Measurements from ENCODE around the gene DMXL2. TPM values are rescaled to one million over a fixed set of nuclear protein-coding genes. Genes with fewer than 3 reads are reported as not detected.
"Not testable (repeated sequence)": the region's sequence is repeated elsewhere in the genome, so short reads cannot be mapped to it uniquely, and the experiment has no call there.

The DMXL2 gene
- total RNA-seq, 1 donor from 2014 or later: 3.7 TPM

DNA sequence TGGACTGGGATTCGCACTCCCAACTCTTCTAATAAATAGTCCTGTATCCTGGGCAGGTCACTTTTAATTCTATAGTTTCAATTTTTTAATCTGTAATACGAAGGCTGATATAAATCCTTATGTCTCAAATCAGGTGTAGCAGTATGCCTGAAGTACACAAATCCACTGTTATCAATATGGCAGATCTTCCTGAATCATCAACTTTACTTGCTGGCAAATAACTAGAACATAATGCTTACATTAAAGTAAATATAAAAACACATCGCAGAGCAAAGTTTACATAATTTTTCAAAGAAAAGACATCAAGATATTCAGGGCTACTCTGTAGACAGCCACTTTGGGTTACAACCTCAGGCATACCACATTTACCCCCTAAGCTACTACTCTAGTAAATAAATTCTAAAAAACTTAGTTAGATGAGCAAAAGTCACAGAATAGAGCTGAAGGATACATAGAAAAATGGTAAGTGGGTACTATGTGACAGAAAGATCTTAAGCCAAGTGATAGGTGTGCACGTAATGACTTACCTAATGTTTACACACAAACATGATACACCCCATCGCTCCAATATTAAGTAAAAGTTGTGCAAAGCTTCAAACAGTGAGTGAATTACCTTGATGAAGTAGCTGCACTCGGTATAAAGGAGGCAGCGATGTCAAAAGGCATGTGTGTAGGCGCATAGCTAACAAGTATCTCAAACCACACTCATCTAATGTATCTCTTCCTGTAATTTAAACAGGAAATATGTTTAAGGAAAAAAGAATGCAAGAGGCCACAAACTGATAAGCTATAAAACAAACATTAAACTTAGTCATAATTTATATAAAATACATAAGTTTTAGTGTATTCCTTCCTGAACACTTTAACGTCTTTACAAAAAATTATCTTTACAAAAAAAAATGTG is 127.9 kb downstream of the DMXL2 start:
- intact Hi-C loops (cut with micrococcal nuclease): no loop called here

DNA sequence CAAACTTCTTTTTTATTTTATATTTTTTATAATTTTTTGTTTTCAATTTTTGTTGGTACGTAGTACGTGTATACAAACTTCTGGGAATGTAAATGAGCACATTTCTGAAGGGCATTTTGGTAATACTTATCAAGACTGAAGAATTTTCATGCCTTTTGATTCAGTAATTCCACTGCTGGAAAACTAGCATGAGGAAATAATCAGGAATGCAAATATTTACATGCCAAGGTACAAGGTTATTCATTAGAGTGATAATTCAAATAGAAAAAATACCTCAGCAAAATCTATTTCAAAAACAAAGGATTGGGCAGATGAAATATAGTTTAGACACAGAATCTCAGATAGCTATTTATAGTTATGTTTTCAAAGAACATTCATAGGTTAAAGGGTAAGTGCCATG is 128.7 kb downstream of the DMXL2 start:
- intact Hi-C loops (cut with micrococcal nuclease): no loop called here

DNA sequence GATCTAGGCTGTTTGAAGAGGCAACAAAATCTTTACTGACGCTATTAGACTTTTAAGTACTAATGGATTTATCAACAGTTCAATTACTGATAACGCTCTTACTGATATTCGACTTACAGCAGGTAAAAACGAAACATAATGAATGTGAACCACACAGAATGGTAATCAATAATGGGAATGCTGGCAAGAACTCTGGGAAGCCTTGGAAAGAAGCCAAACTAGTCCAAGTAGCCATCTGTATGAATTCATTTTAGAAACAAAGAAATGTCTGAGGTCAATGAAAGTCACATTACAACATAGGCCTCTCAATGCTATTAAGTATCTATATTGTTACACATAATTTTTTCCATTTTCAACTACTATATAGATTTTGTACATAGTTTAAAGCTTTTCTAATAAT is 130.0 kb downstream of the DMXL2 start:
- intact Hi-C loops (cut with micrococcal nuclease): no loop called here

DNA sequence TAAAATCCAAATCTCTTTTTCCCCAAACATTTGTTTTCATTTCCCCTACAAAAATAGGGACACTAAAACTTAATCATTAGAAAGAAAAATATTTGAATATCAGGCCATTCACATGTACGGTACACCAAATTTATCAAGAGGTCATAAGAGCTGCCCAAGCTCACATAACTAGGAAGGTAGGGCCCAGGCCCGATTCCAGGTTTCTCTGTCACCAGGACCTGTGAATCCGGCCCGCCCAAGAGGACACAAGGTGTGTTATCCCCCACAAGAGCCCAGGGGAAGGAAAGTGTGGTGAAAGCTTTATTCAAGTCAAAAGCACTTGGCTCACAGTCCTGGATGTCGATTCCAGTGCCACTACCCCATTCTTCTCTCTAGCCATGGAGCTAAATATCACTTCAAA is 130.6 kb downstream of the DMXL2 start:
- intact Hi-C loops (cut with micrococcal nuclease): no loop called here

DNA sequence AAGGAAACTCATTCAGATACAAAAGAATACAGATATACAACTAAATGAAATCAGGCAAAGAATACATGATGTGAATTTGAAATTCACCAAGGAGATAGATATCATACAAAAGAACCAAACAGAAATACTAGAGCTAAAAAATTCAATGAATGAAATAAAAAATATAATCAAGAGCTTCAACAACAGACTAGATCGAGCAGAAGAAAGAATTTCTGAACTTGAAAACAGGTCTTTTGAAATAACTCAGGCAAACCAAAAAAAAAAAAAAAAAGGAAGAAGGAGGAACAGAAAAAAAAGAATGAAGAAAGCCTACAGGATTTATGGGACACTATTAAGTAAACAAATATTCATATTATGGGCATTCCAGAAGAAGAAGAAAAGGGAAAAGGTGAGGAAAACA is 137.8 kb downstream of the DMXL2 start:
- intact Hi-C loops (cut with micrococcal nuclease): no loop called here

DNA sequence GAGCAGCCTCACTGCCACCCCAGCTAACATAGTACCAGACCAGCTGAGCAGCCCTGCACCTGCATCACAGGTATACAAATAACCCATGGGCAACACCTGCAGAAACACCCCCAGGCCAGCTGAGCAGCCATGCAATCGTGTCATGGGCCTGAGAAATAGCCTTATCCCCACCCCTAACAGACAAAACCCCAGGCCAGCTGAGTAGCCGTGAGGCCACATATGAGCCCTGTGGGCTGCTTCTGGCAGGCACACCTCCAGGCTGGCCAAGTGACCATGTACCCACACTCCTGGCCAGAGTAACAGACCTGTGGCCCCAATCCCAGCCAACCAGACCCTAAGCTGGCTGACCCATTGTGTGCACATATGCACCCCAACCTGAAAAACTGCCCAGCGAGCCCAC is 138.6 kb downstream of the DMXL2 start:
- intact Hi-C loops (cut with micrococcal nuclease): no loop called here

DNA sequence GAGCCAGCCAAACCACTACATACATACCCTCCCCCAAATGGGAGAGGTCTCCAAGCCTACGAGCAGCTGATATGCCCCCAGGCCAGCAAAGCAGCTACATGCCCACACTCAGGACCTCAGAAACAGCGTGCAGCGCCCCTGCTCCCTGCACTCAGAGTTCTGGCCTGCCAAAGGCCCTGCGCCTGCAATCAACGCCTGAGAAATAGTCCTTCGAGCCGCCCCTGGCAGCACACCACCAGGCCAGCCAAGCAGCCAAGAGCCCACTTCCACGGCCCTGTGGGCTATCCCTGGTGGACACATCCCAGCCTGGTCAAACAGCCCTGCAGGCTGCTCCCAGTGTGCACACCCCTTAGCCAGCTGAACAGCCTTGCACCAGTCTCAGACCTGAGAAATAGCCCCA is 139.1 kb downstream of the DMXL2 start:
- intact Hi-C loops (cut with micrococcal nuclease): no loop called here

DNA sequence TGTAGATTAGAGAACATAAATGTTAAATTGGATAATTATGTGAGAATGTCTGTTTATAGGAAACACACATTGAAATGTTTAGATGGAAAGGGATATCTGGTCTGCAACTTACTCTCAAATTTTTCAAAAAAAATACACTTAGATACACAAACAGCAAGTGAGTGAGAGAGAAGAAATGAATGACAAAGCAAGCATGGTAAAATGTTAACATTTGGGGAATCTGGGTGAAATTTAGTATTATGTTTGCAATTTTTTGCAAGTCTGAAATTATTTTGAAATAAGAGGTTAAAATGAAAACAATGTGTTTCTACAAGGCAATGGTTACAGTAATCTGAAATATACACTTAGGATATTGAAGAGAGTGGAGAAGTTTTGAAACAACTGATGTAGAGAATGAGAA is 146.8 kb downstream of the DMXL2 start:
- intact Hi-C loops (cut with micrococcal nuclease): no loop called here

DNA sequence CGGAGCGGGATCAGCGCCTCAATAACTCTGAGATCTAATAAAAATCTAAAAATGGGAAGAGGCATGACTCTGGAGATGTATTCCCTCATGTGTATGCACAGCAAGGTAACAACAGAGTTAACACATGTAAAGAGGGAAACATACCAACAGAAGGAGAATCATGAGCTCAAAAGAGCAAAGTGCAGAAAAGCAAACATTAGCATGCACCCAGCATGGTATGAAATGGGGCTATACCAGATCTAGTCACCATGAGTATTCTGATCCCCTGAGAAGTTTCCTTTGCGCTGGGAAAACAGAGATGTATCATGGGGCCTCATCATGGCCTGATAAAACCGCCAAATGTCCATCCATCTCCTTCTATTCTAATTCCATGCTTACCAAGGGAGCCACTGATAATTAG is 152.1 kb downstream of the DMXL2 start:
- intact Hi-C loops (cut with micrococcal nuclease): no loop called here

DNA sequence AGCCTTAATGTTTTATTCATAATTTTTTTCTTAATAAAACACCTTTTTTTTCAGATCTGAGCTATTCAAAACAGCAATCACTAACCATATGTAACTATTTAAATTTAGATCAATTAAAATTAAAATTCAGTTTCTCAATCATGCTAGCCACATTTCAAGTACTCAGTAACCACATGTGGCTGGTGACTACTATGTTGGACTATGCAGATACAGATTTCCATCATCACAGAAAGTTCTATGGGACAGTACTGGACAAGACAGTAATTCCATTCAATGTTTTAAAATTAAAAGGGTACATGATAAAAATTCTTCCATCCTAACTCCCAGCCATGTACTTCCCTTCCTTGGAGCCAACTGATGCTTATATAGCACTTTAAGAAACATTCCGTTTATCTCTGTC is 161.8 kb downstream of the DMXL2 start:
- intact Hi-C loops (cut with micrococcal nuclease): no loop called here

DNA sequence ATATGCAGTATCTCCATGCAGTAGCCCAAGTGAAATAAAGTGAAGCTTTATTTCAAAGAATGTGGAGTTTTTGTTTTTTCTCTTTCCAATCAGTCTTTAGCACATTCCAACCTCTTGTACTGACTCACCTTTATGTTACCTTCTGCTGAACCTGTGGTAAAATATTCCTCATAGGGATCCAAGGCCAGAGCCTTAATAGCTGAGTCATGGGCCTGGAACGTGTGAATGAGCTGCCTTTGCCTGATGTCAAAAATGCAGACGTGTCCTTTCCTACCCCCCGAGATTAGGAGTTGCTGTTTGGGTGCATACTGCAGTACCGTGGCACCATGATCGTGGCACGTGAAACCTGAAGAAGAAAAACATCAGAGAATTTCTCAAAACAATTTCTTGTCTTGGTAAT is 172.6 kb downstream of the DMXL2 start:
- intact Hi-C loops (cut with micrococcal nuclease): no loop called here

DNA sequence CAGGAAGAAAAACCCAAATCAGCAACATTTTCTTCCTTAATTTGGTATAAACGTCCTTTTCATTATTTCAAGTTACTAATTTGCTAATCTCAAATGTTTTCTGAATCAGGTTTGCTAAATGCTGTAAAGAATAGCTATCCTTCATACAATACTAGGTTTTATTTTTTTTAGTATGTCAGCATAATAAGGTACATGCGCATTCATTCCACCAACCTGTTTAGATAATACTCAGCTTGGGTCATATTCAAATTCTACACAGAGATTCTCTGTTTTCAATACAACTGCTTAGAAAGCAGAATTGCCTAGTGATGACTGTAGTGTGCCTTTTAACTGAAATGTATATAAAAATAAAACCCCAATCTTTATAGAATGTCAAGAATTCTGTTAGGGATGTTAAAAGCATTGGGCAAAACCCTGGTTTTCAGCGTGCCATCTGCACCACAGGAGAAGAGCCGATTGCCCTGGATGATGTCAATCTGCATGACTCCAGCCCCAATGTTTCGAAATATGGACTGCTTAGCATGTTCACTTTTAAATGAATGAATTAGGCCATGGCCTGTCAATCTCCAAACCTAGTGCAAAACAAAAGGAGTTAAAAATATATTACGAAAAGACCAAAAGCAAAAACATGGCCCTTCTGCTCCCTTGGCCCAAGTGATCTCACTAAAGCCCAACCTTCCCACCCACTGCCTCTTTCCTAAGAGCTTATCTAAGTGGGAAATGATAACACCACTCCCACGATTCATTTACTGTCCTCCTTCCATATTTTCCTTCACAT is 173.8 kb downstream of the DMXL2 start:
- intact Hi-C loops (cut with micrococcal nuclease): no loop called here

DNA sequence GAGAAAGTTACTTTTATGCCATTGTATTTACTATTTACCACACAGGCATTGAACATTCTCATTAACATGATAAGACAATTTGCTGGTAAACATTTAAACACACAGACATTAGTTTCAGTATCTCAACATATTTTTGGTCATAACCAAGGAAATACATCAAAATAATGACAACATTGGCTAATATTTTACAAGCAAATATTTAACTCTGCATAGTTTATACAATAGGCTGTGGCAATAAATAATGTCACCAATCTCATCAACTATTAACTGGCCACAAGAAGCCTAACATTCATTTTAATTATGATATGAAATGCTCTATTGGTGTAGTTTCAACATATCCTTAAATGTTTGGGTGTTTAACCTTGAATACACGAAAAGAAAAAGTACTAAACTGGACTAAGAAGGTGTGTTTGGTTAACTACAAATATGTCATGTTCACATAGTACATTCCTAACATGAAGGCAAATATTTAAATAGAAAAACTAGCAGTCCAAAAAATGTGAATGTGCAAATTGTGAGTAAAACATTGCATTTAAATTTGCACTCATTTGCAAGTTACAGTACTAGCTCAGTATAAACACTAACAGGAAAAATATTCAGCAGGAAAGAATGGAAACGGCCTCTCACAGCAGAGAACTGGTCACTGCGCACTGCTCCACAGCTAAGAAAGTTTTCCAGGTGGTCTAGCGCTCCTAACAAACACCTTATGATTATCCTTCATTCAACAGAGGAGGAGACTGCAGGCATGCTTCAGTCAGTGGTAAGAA is 174.5 kb downstream of the DMXL2 start:
- intact Hi-C loops (cut with micrococcal nuclease): no loop called here

DNA sequence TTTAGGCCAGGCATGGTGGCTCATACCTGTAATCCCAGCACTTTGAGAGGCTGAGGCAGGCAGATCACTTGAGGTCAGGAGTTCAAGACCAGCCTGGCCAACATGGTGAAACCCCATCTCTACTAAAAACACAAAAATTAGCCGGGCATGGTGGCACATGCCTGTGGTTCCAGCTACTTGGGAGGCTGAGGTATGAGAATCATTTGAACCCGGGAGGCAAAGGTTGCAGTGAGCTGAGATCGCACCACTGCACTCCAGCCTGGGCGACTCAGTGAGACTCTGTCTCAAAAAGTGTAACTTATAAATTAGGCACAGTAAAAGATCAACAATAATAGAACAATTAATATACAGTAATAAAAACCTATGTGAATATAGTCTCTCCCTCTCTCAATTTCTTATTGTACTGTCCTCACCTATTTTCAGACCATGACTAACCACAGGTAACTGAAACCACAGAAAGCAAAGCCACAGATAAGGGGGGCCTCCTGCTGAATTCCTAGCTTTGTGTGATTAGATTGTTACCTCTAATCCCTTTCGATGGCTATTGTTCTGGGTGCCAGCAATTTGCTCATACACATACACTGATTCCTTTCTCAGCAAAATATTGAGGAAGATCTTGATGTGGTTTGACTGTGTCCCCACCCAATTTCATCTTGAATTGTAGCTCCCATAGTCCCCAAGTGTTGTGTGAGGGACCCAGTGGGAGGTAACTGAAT is 176.4 kb downstream of the DMXL2 start:
- intact Hi-C loops (cut with micrococcal nuclease): not testable (repeated sequence)

DNA sequence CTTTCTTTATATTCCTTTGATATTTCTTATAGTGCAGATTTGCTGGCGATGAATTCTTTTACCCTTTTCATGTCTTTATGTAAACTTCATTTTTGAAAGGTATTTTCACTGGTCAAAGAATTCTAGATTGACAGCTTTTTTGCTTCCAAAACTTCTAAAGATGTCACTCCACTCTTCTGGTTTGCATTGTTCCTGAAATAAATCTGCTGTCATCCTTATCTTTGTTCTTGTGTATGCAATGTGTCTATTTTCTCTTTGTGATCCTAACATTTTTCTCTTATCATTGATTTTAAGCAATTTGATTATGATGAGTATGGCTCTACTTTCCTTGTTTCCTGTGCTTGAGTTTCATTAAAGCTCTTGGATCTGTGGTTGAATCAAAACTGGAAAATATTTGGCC is 177.8 kb downstream of the DMXL2 start:
- intact Hi-C loops (cut with micrococcal nuclease): no loop called here

DNA sequence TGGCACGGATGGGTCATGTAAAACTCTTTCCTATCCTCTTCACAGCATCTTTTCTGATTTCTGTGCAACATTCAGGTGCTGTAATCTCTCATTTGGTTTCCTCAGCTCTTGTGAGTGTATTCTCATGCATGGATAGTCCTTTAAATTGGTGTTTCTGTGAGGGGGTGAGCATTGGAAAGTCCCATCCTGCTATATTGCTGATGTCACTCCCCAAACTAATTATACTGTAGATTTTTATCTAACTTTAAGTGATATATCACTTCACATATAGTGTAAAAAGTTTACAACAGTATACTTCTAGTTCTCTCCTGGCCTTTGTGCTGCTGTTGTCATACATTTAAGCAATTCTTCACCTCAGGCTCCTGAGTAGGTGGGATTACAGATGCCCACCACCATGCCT is 178.5 kb downstream of the DMXL2 start:
- intact Hi-C loops (cut with micrococcal nuclease): no loop called here

DNA sequence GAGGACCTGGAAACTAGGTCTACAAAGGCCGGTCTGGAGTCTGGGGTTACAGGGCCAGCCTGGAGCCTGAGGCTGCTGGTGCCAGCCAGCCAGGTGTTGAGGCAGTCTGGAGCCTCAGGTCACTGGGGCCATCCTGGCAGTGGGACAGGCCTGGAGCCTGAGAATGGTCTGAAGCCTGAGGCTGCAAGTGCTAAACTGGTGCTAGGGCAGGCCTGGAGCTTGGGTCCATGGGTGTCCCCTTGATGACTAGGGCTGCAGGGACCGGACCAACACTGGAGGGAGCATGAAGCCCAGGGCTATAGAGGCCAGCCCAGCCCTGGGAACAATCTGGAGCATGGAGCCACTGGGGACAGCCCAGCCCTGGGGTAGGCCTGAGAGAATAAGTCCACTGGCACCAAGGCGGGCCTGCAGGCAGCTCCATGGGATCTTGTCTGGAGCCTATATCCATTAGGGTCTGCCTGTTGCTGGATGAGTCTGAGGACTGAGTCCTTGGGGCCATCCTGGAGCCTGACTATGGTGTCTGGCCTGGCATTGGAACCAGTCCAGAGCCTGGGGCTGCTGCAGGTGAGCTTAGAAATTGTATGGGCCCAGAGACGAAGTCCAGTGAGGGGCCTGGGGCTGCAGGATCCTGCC is 179.2 kb downstream of the DMXL2 start:
- intact Hi-C loops (cut with micrococcal nuclease): no loop called here

DNA sequence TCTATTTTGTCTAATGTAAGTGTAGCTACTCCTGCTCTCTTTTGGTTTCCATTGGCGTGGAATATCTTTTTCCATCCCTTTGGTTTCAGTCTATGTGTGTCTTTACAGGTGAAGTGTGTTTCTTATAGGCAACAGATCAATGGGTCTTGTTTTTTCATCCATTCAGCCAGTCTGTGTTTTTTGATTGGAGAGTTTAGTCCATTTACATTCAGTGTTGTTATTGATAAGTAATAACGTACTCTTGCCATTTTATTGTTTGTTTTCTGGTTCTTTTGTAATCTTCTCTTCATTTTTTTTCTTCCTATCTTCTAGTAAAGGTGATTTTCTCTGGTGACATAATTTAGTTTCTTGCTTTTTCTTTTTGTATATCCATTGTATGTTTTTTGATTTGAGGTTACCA is 184.0 kb downstream of the DMXL2 start:
- intact Hi-C loops (cut with micrococcal nuclease): no loop called here

DNA sequence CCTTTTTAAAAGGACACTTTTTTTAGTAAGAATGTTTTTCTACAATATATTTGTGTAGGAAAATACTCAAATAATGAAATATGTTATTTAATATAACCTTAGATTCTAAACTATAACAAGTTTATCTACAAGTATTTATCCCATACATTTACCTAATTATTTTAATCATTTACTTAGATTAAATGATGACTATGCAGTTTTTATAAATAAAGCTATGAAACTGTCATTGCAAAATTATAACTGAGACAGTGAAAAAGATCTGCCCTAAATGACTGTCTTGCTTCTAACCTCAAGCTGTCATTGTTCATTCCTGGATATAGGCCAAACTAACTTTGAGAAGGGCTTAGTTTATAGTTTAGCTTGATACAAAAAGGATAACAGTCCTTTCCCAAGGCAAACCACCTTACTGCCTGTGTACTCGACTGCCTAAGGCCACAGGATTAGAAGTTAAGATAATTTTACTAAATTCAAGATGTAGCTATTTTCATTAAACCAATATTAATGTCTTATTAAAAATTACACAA is 197.0 kb downstream of the DMXL2 start:
- intact Hi-C loops (cut with micrococcal nuclease): no loop called here

DNA sequence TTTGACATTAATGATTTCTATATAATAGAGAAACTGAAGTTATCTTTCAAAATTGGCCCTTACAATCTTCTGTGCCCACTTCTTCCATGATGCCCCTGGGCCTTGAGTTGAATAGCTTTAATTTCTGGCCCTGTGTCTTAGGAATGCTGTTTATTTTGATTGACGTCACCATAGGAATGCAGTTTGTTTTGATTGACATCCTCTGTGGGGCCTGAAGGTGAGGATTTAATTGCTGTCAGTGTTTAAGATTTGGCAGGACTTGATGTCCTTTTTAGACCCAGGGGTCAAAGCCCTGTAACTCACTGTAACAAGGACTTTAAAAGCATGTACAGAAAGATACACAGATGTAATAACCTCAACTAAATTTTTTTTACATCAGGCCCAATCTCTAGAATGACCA is 197.8 kb downstream of the DMXL2 start:
- intact Hi-C loops (cut with micrococcal nuclease): no loop called here

DNA sequence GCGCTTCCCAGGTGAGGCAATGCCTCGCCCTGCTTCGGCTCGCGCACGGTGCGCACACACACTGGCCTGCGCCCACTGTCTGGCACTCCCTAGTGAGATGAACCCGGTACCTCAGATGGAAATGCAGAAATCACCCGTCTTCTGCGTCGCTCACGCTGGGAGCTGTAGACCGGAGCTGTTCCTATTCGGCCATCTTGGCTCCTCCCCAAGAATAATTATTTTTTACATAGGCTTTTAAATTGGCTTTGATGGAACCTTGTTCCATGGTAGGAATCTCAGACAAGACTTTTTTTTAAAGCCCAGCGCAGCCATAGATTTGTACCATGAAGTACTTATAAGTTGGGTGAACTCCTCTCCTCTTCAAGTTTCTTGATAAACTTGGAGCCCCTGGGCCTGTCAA is 199.5 kb downstream of the DMXL2 start:
- intact Hi-C loops (cut with micrococcal nuclease): not testable (repeated sequence)
